Stimulated activated CD4-positive, alpha-beta T cell treated with anti-CD3 and anti-CD28 coated beads, Interleukin-15, amount 100 ng/mL, for 1 hour (primary cell): Measurements from ENCODE around the gene SLC34A1.

Experiments
- DNase-seq, 2 donors: peaks; one replicate each; pipeline ENCODE4 v3.0.0-alpha.2; 2020; ENCODE audit warnings: low read depth in 1 of 2, low spot score in 1 of 2

The SLC34A1 gene

GRCh38 chr5:177385720-177386119, 1.5 kb downstream of the SLC34A1 start:
- no peak for DNase-seq

- DNase-seq = no peak
Observed at GRCh38 chr5:177386542-177386941, 2.3 kb downstream of the SLC34A1 start.

GRCh38 chr5:177387405-177387804, 3.2 kb downstream of the SLC34A1 start:
- no peak for DNase-seq

- DNase-seq = no peak
Observed at GRCh38 chr5:177388521-177389052, 4.4 kb downstream of the SLC34A1 start.

GRCh38 chr5:177389241-177390169, 5.3 kb downstream of the SLC34A1 start:
- DNase-seq = peak in 1 of 2 donors; percentile 15

GRCh38 chr5:177390363-177391300, 6.4 kb downstream of the SLC34A1 start:
- DNase-seq = peak; percentile 72 to 79

GRCh38 chr5:177392765-177393164, 8.5 kb downstream of the SLC34A1 start:
- no peak for DNase-seq

- no peak for DNase-seq
Observed at GRCh38 chr5:177393206-177393765, 9.1 kb downstream of the SLC34A1 start.

- DNase-seq = no peak
Observed at GRCh38 chr5:177393990-177394389, 9.8 kb downstream of the SLC34A1 start.

GRCh38 chr5:177396078-177396477, 11.8 kb downstream of the SLC34A1 start:
- no peak for DNase-seq

- DNase-seq = no peak
Observed at GRCh38 chr5:177396807-177397206, 12.6 kb downstream of the SLC34A1 start.

- no peak for DNase-seq
Observed at GRCh38 chr5:177397875-177398390, 13.7 kb downstream of the SLC34A1 start.

- DNase-seq = no peak
Observed at GRCh38 chr5:177399997-177400868, 16.0 kb downstream of the SLC34A1 start, which contains the start of gene PFN3. TSS of gene PFN3 (minus strand) at chr5:177400661. CDS start at chr5:177400576, 85 bp downstream.

GRCh38 chr5:177402271-177403043, 18.2 kb downstream of the SLC34A1 start:
- peak; percentile 48 to 52 for DNase-seq

GRCh38 chr5:177403102-177403791, 19.0 kb downstream of the SLC34A1 start:
- DNase-seq = peak in 1 of 2 donors; percentile 30

GRCh38 chr5:177403792-177404640, 19.8 kb downstream of the SLC34A1 start:
- DNase-seq = peak; percentile 75 to 77

- no peak for DNase-seq
Observed at GRCh38 chr5:177404641-177405179, 20.5 kb downstream of the SLC34A1 start.
